ENCODE measurements around the gene DNM3.

- TF ChIP-seq POLR2AphosphoS5 (IDR thresholded peaks at IDR 0.05; ENCODE audit: borderline replicate concordance, low read depth, low read length) (no peak), EZH2 (IDR thresholded peaks at IDR 0.05) (no peak), FOXP2 (optimal IDR thresholded peaks at IDR 0.05; ENCODE audit: control extremely low read depth, extremely low read length, insufficient read depth) (no peak)
Measured at GRCh38 chr1:172289448-172289847, 448.1 kb downstream of the DNM3 start.

Measured in SK-N-MC (cell line).